Erythroblast (primary cell): ENCODE measurements around the gene OSBPL3.
"Not testable (repeated sequence)": the region's sequence is repeated elsewhere in the genome, so short reads cannot be mapped to it uniquely, and the experiment has no call there.

ENCODE experiments used
- DNase-seq, 2 experiments: peaks; one replicate each; lab custom pipeline; 2025; lab: John Stamatoyannopoulos, UW
- GATA1 ChIP-seq: IDR thresholded peaks from 2 replicates; pipeline ENCODE4 v1.6.1; 2011; ENCODE audit warnings: low read depth, mild to moderate bottlenecking, control low read depth, low read length, moderate library complexity
- POLR2A ChIP-seq: IDR thresholded peaks from 2 replicates; pipeline ENCODE4 v1.6.1; 2011; ENCODE audit warnings: mild to moderate bottlenecking, low read length

The OSBPL3 gene

DNA sequence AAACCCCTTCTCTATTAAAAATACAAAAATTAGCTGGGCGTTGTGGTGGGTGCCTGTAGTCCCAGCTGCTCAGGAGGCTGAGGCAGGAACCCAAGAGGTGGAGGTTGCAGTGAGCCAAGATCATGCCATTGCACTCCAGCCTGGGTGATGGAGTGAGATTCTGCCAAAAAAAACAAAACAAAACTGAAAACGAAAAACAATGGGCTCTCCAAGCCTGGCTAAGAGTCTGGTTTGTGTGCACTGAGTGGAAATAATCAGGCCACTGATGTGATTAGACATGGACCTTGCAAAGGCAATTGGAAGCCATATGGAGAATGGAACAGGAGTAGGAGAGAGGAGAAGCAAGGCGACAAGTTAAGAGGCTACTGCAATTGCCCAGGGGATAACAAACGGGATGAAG, 162.6 kb downstream of the OSBPL3 start:
- TF ChIP-seq GATA1 (no peak), POLR2A (no peak)
- DNase-seq, result no peak

GRCh38 chr7:24816868-24817267, 163.1 kb downstream of the OSBPL3 start:
- DNase-seq, result no peak
- no peak for TF ChIP-seq POLR2A
- no peak for TF ChIP-seq GATA1

DNA sequence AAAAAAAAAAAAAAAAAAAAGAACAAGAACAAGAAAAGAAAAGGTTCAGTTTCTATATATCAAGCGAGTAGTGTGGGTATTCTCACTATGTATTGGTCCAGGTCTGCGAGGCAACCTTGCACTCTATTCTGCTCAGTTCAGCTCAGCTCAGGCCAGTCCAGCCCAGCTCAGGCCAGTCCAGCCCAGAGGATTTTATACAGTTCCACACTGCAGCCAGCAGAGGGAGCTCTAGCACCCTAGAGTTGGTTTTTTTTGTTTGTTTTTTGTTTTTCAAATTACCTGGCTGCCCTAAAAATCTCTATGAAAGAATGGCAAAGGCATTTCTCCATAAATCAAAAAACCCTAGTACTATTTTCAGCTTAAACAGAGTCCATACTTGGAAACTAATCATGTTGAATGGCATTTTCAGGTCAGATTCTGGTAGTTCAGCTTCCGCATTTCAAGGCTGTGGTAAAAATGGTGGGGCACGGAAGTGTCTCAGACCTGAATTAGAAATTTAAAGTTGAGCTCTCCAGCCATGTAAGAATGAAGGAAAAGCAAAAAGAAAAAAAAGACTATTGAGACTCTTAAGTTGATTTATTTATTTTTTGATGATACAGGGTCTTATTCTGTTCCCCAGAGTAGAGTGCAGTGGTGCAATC, 167.6 kb downstream of the OSBPL3 start:
- no peak for TF ChIP-seq POLR2A
- no peak for TF ChIP-seq GATA1
- peak; percentile 49 to 76 for DNase-seq

GRCh38 chr7:24808518-24808917, 171.5 kb downstream of the OSBPL3 start:
- no peak for TF ChIP-seq GATA1
- no peak for TF ChIP-seq POLR2A
- DNase-seq, result no peak

GRCh38 chr7:24802300-24802699, 177.7 kb downstream of the OSBPL3 start:
- no peak for TF ChIP-seq GATA1
- no peak for TF ChIP-seq POLR2A
- no peak for DNase-seq

GRCh38 chr7:24801883-24802282, 178.1 kb downstream of the OSBPL3 start:
- no peak for DNase-seq
- TF ChIP-seq POLR2A (no peak), GATA1 (no peak)

- no peak for TF ChIP-seq POLR2A
- TF ChIP-seq GATA1, result no peak
- no peak for DNase-seq
These were observed 179.3 kb downstream of the OSBPL3 start for GRCh38 chr7:24800667-24801066.

- TF ChIP-seq GATA1, result no peak
- no peak for TF ChIP-seq POLR2A
- DNase-seq, result no peak
These were observed 179.9 kb downstream of the OSBPL3 start for GRCh38 chr7:24800073-24800472.

DNA sequence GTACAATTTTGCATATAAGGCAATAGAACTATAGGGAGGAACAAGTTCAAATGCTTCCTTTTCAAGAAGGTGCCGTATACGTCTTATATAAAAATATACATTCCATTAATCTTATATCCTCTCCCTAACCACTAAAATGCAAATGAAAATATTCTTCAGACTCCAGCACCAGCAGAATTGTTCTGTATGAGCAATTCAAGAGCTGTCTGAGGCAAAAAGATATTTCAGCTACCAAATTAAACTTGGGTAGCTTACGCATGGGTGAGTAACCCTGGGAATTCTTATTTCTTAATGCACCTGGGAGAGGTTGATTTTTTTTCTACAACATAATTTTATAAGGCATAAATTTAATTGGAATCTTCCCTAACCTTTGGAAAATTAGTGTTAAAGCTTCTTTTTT, 180.5 kb downstream of the OSBPL3 start:
- no peak for DNase-seq
- TF ChIP-seq GATA1 (no peak), POLR2A (no peak)

DNA sequence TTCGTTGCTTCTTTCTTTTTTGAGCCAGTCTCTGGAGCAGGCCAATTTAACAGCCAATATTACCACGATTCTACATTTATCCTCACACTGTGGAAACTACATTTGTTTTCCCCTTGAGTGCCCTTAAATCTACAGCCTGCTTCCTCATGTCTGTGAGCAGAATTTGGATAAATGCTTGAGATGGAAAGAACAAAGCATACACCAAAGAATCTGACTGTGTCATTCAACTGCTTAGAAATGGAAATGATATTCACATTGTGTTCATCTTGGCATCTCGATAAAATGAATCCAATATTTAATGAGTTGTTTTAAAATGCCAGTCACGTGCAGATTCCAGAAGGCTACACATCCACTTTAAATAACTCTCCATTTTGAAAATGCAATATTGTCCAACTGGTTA, 181.7 kb downstream of the OSBPL3 start:
- no peak for TF ChIP-seq POLR2A
- DNase-seq, result no peak

DNA sequence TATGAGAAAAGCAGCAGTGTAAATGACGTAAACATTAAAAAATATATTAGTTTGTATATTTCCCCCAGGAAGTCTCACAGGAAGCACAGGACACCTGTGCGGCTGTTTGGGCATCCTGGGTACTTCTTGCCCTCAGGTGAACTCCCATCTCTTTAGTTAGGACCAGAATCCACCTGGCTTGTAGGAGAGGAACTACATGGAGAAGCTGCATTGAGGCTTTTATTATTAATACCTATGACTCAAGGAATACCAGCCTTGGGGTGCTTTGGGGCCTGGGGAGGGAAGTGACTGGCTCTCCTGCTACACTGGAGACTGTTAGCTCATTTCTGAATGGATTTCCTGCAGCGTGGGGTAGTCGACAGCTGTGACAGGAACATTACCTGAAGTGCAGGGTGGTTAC, 182.7 kb downstream of the OSBPL3 start:
- DNase-seq, result no peak
- TF ChIP-seq GATA1, result no peak
- no peak for TF ChIP-seq POLR2A

DNA sequence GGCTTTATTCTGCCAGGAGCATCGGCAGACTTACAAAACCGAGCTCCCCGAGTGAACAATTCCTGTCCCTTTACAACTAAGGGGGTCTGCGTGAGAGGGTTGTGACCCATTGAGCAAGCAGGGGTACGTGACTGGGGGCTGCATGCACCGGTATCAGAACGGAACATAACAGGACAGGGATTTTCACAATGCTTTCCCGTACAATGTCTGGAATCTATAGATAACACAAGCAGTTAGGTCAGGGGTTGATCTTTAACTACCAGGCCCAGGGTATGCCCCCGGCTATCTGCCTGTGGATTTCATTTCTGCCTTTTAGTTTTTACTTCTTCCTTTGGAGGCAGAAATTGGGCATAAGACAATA, 184.6 kb downstream of the OSBPL3 start:
- TF ChIP-seq GATA1 (no peak), POLR2A (no peak)
- peak in 1 of 2 experiments; percentile 33 for DNase-seq

DNA sequence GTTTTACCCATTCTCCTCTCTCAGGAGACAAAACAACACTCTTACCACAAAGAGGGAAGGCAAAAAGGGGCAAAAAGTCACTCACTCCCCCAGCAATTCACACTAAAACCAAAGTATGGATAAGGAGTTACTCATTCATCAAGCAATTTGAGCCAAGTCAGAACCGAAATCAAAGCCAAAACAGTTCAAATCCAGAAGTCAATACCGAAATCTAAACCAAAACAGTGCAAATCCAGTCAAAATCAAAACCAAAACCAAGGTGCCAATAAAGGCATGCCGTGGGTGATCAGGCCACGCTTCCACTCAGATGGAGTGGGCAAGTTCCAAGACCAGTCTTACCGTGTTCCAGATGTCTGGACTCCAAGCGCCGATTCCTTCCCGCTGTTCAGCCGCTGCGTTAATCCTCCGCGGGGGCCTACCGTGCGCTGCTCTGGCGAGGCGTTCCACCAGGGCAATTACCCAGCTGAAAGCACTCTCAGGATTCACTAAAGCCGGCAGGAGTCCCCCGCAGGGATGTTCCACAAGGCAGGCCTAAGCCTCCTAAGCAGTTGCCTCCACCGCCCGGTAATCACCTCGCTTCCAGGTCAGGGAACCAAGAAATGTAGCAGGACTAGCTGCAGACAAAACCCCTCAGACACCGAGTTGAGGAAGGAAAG, 185.1 kb downstream of the OSBPL3 start:
- DNase-seq, result not testable (repeated sequence)

DNA sequence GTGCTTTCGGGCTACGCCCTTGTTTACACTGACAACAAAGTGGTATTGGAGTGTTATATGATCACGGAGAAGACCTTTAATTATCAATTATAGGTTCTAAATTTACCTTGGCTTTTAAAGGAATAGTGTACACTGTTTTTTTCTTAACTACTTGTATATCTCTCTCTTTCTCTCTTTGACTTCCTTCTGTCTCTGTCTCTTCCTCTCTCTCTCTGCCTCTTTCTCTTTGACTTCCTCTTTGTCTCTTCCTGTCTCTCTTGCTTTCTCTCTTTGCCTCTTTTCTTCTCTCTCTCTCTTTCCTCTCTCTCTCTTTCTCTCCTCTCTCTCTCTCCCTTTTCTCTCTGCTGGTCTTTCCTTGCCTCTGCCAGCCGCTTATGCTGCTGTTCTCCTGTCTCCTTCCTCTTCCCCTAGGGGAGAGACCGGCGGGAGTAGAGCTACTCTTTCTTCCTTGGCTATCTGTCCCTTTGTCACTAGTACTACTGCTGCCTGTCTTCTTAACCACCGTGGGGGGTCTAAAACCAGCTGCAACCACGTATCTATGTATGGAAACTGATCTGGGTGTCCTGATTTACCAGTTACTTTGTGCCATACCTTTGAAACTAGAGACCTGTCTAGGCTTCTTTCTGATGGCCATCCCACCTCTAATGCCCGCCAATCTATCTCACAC, 185.9 kb downstream of the OSBPL3 start:
- DNase-seq, result no peak
- no peak for TF ChIP-seq GATA1
- TF ChIP-seq POLR2A, result no peak
